Medulla oblongata (tissue), 1 donor: Measurements from ENCODE around the gene PLCH1.
"Not testable (repeated sequence)": the region's sequence is repeated elsewhere in the genome, so short reads cannot be mapped to it uniquely, and the experiment has no call there.

ENCODE experiments used
- DNase-seq: peaks from one replicate; pipeline ENCODE4 v3.0.0-alpha.2; 2015; ENCODE audit errors: extremely low spot score

PLCH1 gene

GRCh38 chr3:155646669-155647068, 98.2 kb downstream of the PLCH1 start:
- DNase-seq: no peak

DNA sequence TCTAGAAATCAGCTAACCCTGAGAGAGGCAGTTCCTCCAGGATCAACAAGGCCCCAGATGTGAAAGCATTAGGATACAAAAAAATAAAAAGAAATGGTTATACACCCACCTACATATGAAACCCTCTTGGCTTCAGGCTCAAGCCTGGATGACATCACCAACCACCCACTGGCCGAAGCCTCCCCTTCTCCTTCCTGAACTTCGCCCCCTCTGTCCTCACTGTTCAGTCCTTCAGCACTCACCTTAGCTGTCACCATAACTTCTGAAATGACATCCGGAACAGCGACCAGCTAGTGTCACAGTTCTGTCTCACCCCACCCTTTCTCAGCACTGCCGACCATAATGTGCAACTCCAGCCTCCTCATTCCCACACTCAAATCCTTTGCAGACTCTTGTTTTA, 98.7 kb downstream of the PLCH1 start:
- DNase-seq: no peak

- DNase-seq: no peak
Observed at GRCh38 chr3:155643581-155644165, 101.2 kb downstream of the PLCH1 start.

GRCh38 chr3:155641956-155642355, 102.9 kb downstream of the PLCH1 start:
- no peak for DNase-seq

- DNase-seq: no peak
Observed at GRCh38 chr3:155640098-155640497, 104.8 kb downstream of the PLCH1 start.

- DNase-seq: no peak
Observed at GRCh38 chr3:155639462-155640055, 105.3 kb downstream of the PLCH1 start.

GRCh38 chr3:155638461-155638860, 106.4 kb downstream of the PLCH1 start:
- DNase-seq: not testable (repeated sequence)

GRCh38 chr3:155637567-155637966, 107.3 kb downstream of the PLCH1 start:
- no peak for DNase-seq

DNA sequence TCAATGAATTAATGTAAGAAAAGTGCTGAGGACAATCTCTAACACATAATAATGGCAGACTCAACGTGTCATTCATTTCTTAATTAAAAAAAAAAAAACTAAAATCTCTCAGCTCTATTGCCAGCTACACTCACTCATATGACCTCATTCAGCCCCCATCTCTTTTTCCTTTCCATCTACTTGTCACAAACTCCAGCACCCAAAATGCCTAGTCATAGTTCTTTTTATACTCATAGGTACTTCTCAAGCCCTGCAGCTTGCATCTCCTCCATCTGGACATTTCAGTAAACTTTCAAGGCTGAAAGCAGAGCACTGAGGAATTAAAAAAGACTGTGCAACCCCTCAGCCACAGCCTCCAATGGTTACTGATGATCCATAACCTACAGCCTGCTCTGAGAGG, 109.8 kb downstream of the PLCH1 start:
- DNase-seq: no peak

DNA sequence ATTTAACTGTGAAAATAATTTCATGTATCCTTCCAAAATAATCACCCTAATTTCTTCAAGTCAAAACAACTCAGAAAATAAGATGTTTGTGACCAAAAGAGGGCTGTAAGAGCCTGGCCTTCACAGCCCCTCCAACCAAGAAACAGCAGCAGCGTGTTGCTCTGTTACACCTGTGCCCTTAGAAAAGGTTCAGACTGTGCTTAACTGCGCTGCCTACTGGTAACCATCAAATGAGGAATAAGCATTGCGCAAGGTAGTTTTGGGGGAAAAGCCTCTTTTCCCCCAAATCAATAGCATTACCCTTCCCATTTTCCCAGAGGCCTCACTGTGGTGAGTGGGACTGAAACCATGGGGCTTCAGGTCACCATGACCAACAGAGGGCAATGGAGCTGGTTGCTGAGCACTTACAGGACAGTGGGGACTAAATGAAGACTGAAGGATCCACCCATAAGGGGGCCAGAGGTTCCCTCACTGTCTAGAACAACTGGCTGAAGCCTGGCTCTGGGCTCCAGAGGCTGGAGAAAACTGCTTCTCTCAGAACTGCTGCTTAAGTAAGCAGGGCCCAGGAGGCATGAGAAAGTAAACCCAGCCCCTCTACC, 110.7 kb downstream of the PLCH1 start:
- no peak for DNase-seq

GRCh38 chr3:155631323-155632019, 113.4 kb downstream of the PLCH1 start:
- no peak for DNase-seq

DNA sequence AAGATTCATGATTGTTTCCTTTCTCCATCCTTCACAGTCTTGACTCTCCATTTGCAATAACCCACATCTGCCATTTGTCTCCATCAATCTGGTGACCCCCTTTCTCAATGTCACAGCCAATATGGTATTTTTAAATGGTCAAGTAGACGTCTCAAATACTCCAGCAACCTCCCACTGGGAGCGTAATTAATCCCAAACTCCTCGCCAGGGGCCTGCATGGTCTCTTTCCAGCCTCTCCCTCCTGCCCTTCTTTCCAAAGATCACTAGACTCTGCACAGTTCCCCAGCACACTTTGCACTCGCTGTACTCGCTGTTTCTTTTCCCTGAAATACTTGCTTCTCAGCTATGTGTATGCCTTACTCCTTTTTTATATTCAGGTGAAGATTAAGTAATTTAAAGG, 115.3 kb downstream of the PLCH1 start:
- no peak for DNase-seq

DNA sequence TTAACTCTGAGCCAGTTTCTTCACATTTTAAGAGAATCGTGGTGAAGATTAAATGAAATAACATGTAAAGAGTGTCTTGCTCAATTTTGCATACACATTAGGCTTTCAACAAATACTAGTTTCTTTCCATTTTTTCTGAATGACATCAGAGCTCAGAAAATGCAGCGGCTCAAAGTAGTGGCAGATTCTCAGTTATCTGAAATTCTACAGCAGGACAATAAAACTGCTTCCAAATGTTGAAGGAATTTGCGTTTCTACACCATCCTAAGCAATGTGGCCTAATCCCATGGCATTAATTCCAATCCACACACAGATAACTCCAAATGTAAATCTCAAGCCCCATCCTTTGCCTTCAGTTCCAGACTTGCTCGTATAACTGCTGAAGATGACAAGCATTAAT, 115.8 kb downstream of the PLCH1 start:
- DNase-seq: no peak

DNA sequence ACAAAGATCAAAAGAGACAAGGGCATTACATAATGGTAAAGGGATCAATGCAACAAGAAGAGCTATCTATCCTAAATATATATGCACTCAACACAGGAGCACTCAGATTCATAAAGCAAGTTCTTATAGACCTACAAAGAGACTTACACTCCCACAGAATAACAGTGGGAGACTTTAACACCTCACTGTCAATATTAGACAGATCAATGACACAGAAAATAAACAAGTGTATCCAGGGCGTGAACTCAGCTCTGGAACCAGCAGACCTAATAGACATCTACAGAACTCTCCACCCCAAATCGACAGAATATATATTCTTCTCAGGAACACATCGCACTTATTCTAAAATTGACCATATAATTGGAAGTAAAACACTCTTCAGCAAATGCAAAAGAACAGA, 122.2 kb downstream of the PLCH1 start:
- DNase-seq: not testable (repeated sequence)

GRCh38 chr3:155620552-155620951, 124.3 kb downstream of the PLCH1 start:
- DNase-seq: not testable (repeated sequence)

- DNase-seq: no peak
Observed at GRCh38 chr3:155619118-155619915, 125.6 kb downstream of the PLCH1 start.

DNA sequence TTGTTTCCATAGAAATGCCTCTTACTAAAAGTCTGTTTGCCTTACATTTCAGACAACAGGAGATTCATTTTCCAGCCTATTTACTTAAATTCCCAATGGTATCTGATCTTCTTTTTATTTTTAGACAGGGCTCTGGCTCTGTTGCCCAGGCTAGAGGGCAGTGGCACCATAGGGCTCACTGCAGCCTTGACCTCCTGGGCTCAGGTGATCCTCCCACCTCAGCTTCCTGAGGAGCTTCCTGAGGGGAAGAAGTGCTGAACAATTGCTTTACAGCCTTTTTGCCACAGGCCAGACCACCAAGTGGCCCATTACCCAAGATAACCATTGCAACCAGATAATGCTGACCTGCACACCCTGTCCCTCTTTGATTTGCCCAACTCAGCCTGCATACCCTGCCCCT, 126.3 kb downstream of the PLCH1 start:
- DNase-seq: no peak

- no peak for DNase-seq
Observed at GRCh38 chr3:155617346-155617925, 127.4 kb downstream of the PLCH1 start.

- DNase-seq: not testable (repeated sequence)
Observed at GRCh38 chr3:155615141-155615540, 129.7 kb downstream of the PLCH1 start.

DNA sequence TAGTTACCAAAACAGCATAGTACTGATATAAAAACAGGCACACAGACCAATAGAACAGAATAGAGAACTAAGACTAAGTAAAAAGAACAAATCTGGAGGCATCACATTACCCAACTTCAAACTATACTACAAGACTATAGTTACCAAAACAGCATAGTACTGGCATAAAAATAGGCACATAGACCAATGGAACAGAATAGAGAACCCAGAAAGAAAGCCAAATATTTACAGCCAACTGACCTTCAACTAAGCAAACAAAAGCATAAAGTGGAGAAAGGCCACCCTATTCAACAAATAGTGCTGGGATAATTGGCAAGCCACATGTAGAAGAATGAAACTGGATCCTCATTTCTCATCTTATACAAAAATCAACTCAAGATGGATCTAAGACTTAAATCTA, 130.5 kb downstream of the PLCH1 start:
- DNase-seq: not testable (repeated sequence)

DNA sequence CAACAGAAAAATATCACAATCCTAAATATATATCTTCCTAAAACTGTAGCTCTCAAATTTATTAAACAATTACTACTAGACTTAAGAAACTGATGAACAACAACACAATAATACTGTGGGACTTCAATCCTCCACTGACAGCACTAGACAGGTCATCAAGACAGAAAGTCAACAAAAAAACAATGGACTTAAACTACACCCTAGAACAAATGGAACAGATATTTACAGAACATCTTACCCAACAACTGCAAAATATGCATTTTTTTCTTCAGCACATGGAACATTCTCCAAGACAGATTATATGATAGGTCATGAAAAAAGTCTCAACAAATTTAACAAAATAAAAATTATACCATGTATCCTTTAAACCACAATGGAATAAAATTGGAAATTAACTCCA, 133.4 kb downstream of the PLCH1 start:
- DNase-seq: no peak

DNA sequence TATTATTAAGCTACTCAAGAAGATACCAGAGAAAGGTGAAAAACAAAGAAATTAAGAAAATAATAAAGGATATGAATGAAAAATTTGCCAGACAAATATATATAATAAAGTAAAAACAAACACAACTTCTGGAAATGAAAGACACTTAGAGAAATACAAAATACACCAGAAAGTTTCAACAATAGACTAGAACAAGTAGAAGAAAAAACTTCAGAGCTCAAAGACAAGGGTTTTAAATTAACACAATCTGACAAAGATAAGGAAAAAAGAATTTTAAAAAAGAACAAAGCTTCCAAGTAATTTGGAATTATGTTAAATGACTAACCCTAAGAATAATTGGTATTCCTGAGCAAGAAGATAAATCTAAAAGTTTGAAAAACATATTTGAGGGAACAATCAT, 135.3 kb downstream of the PLCH1 start:
- DNase-seq: no peak
